Activated T-cell treated with anti-CD3 and anti-CD28 coated beads, Interleukin-2, amount 50 U/mL, for 72 hours (primary cell): ENCODE measurements around the gene KIF16B. TPM values are rescaled to one million over a fixed set of nuclear protein-coding genes. Genes with fewer than 3 reads are reported as not detected.

Source experiments
- ATAC-seq, 2 donors: fragments of 150-1000 bp; cut with Tn5 transposase; replicated peaks in 1 of 2; 2 replicates each; pipeline ENCODE4 v1.10.0; 2021; ENCODE audit warnings: moderate library complexity in 2 of 2, mild to moderate bottlenecking in 1 of 2
- DNase-seq, 2 donors: peaks; one replicate each; pipeline ENCODE4 v3.0.0; 2021 to 2022; ENCODE audit warnings: mixed read lengths in 1 of 2
- H3K27ac Mint-ChIP-seq: one replicate; pipeline ENCODE4 v1.8.0; 2022; ENCODE audit warnings: mild to moderate bottlenecking, moderate library complexity, mixed read lengths
- H3K27me3 Mint-ChIP-seq: one replicate; pipeline ENCODE4 v1.8.0; 2022; ENCODE audit warnings: low read depth, mixed read lengths
- H3K36me3 Mint-ChIP-seq, 2 donors: one replicate each; pipeline ENCODE4 v1.8.0; 2022; ENCODE audit warnings: mixed read lengths in 2 of 2, mild to moderate bottlenecking in 1 of 2; ENCODE audit not compliant: insufficient read depth in 2 of 2
- H3K4me1 Mint-ChIP-seq: one replicate; pipeline ENCODE4 v1.8.0; 2022; ENCODE audit warnings: low read depth, mixed read lengths
- H3K4me3 Mint-ChIP-seq, 2 donors: one replicate each; pipeline ENCODE4 v1.8.0; 2022; ENCODE audit warnings: mild to moderate bottlenecking in 2 of 2, mixed read lengths in 2 of 2, moderate library complexity in 2 of 2
- H3K9me3 Mint-ChIP-seq, 2 donors: one replicate each; pipeline ENCODE4 v1.8.0; 2022; ENCODE audit warnings: mixed read lengths in 2 of 2
- total RNA-seq, 2 donors: library from RNA; stranded (reverse); gene quantifications; one replicate each; pipeline ENCODE4 v1.2.3, GENCODE V29; 2022

Gene KIF16B
- total RNA-seq, 2 donors from 2014 or later = 6.0 to 7.3 TPM

DNA sequence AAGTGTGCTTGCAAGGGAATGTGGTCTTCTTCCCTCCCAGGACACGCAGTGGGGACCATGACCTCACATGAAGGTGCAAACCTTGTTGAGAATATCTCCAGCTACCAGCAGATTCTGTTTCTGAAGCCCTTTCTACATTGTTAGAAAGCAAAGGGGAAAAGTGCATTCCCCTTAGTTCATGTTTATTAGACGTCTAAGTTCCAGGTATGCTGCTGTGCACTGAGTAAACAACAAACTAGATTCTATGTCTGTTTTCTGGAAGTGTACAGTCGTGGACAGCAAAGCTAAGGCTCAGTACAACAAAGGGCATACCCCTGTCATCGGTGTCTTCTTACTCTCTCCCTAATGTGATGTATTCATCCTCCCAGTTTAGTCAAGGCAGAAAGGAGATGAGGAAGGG is 178.5 kb downstream of the KIF16B start:
- Mint-ChIP-seq H3K4me3 (no peak overlapping the region), H3K36me3 (peaks cover 1 to 2% of the 10 kb centered on the region in 2 donors), H3K27me3 (no peaks in the 10 kb centered on the region), H3K27ac (no peak overlapping the region), H3K9me3 (no peaks in the 10 kb centered on the region), H3K4me1 (no peaks in the 10 kb centered on the region)
- no peak for ATAC-seq
- no peak for DNase-seq

DNA sequence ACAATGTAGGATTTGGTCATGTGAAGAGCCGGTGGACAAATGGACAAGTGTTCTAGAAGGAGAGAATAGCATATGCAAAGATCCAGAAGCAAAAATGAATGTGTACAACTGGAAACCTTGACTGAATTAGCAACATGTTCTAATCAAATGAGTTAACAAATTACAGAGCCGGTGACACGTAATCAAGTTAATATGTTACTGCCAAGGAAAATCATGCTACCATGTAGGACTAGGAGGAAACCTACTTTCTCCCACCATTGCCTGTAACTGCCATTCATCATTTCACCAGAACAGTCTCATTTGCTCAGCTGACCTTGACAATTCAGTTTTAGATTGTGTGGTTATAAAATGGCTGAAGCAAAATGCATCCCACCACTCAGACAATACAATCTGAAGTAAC is 179.4 kb downstream of the KIF16B start:
- Mint-ChIP-seq H3K4me1 (no peaks in the 10 kb centered on the region), H3K4me3 (no peak overlapping the region), H3K27ac (no peak overlapping the region), H3K27me3 (no peaks in the 10 kb centered on the region), H3K36me3 (peaks cover 1 to 2% of the 10 kb centered on the region in 2 donors), H3K9me3 (no peaks in the 10 kb centered on the region)
- no peak for DNase-seq
- ATAC-seq = no peak

DNA sequence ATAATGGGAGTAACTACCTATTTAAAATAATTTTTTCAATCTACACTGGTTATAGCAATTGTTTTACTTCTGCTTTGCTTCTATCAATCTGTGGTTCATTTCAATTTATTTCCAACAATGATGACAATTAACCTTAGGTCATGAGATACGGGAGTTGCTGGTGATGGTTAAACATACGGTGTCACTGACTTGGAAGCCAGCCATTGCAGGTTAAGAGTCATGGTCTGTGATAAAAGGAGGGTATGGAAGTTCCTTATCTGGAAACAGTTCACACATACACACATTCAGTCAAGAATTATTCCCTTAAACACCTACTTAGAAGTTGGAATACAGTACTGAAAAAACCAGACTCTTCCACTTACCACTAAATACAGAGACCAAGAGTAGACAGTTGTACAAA is 180.0 kb downstream of the KIF16B start:
- peaks cover 1 to 2% of the 10 kb centered on the region in 2 donors for H3K36me3 Mint-ChIP-seq
- no peak for ATAC-seq
- DNase-seq = no peak
- H3K27ac Mint-ChIP-seq = no peak overlapping the region
- H3K27me3 Mint-ChIP-seq = no peaks in the 10 kb centered on the region
- no peak overlapping the region for H3K4me3 Mint-ChIP-seq
- no peaks in the 10 kb centered on the region for H3K4me1 Mint-ChIP-seq
- H3K9me3 Mint-ChIP-seq = no peaks in the 10 kb centered on the region

DNA sequence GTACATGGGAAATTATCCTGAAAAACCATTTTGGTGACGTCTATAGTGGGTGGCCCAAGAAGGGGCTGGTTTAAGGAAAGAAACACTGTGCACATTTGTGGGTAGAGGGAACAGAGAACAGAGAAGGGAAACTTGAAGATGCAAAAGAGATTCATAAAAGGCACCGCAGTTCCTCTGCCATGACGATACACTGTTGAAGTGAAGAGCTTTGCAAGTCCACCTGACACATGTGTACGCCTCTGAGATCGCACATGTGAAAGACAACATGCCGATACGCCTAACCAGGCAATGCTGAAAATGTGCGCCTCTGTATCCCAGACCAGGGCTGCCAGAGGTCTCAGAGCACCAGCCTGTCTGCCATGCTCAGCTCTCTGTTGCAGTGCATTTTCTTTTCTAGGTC is 180.9 kb downstream of the KIF16B start:
- DNase-seq (no peak), ATAC-seq (no peak)
- Mint-ChIP-seq H3K36me3 (peaks cover 1 to 2% of the 10 kb centered on the region in 2 donors), H3K27me3 (no peaks in the 10 kb centered on the region), H3K4me1 (no peaks in the 10 kb centered on the region), H3K27ac (no peak overlapping the region), H3K9me3 (no peaks in the 10 kb centered on the region), H3K4me3 (no peak overlapping the region)

DNA sequence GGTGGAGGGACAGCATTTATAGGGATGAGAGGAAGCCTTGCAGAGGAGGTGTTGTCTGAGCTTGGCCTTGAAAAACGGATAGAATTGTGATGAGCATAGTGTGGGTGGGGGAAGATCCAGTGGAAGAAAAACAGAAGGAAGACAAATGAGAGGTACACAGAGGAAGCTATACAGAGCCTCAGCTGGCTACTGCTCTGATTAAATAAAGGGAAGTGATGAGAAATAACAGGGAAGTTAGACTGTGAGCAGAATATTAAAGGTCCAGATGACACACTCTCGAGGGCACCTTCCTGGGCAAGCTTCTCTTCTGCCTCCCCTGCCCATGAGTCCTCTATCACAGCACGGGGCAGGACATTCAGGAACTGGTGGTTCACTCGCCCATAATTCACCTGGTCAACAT is 182.3 kb downstream of the KIF16B start:
- Mint-ChIP-seq H3K36me3 (peaks cover 1 to 2% of the 10 kb centered on the region in 2 donors), H3K4me1 (no peaks in the 10 kb centered on the region), H3K9me3 (no peaks in the 10 kb centered on the region), H3K27ac (no peak overlapping the region), H3K4me3 (no peak overlapping the region), H3K27me3 (no peaks in the 10 kb centered on the region)
- ATAC-seq (no peak), DNase-seq (no peak)

DNA sequence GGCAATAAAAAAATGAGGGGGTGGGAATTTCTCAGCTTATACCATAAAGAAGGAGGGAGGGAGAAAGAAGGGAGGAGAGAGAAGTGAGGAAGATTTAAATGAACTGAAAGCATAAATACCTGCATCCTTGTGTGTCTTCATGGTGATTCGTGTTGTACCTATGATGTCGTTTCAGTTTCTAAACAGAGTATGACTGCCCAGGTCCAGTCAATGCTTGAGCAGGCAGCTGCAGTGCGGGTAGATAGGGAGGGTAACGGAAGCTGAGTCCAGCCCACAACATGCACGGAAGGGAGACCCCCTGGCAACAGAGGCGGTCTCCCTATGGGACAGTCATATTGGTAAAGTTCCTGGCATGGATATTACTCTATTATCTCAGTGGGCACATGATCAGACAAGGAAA is 184.5 kb downstream of the KIF16B start:
- no peak for DNase-seq
- H3K9me3 Mint-ChIP-seq = no peaks in the 10 kb centered on the region
- no peak overlapping the region for H3K4me3 Mint-ChIP-seq
- H3K27ac Mint-ChIP-seq = no peak overlapping the region
- no peaks in the 10 kb centered on the region for H3K27me3 Mint-ChIP-seq
- H3K4me1 Mint-ChIP-seq = no peaks in the 10 kb centered on the region
- ATAC-seq = no peak
- peaks cover 1 to 2% of the 10 kb centered on the region in 2 donors for H3K36me3 Mint-ChIP-seq

DNA sequence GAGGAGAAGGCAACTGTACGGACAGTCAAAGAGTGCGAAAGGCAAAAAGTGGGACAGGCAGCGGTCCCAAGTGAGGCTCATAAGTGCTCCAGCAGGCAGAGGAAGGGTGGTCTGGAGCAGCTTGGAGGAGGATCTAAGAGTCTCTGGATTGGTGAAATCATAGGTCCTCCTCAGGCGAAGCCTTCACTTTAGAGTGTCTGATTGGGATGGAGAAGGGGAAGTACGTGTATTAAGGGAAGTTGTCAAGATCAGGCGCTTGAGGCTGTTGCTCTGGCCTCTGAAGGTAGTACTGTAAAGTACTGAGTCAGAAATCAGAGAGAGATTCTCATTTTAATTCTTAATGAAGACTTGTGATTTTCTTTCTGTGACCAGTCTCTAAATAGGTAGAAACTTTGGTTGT is 185.6 kb downstream of the KIF16B start:
- DNase-seq (no peak), ATAC-seq (no peak)
- Mint-ChIP-seq H3K4me1 (no peaks in the 10 kb centered on the region), H3K4me3 (no peak overlapping the region), H3K27ac (no peak overlapping the region), H3K36me3 (peaks cover 1 to 2% of the 10 kb centered on the region in 2 donors), H3K9me3 (no peaks in the 10 kb centered on the region), H3K27me3 (no peaks in the 10 kb centered on the region)

DNA sequence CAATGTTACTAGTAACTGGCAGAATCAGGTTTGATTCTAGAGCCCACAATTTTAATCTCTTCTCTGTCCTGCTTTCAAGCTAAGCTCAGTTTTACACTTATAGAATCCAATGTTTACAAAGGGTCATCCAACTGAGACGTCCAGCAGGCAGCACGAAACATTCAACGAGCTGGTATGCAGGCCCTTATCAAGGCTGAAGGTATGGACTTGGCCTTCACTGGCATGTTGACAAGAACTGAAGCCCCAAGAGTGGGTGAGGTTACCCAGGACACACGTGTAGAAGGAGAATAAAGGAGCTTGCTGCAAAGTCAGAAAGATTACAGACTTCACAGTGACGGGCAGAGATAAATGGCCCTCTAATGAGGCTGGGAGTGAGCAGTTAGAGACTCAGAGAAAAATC is 187.4 kb downstream of the KIF16B start:
- Mint-ChIP-seq H3K4me1 (no peaks in the 10 kb centered on the region), H3K9me3 (no peaks in the 10 kb centered on the region), H3K4me3 (no peak overlapping the region), H3K27ac (no peak overlapping the region), H3K36me3 (peaks cover 0 to 2% of the 10 kb centered on the region in 2 donors), H3K27me3 (no peaks in the 10 kb centered on the region)
- DNase-seq = no peak
- no peak for ATAC-seq

DNA sequence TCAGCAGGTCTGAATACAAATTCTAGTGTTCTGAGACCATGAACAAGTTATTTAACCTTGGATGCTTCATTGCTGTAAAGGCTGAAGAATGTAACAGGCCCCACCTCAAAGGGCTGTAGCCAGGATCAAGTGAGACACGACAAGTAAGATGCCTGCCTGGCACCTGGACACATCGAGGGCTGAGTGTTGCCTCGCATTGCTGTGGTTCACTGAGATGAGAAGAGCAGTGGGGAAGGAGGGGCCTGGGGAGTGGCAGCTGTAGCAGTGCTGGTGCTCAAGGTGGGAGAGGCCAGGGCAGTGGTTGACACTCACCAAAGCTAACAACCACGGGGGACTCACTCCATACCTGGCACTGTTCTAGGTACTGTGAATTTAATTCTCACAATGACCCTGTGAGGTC is 187.8 kb downstream of the KIF16B start:
- H3K27ac Mint-ChIP-seq = no peak overlapping the region
- no peak overlapping the region for H3K4me3 Mint-ChIP-seq
- H3K27me3 Mint-ChIP-seq = no peaks in the 10 kb centered on the region
- no peak for ATAC-seq
- no peaks in the 10 kb centered on the region for H3K9me3 Mint-ChIP-seq
- DNase-seq = no peak
- no peaks in the 10 kb centered on the region for H3K4me1 Mint-ChIP-seq
- no peaks in the 10 kb centered on the region for H3K36me3 Mint-ChIP-seq

DNA sequence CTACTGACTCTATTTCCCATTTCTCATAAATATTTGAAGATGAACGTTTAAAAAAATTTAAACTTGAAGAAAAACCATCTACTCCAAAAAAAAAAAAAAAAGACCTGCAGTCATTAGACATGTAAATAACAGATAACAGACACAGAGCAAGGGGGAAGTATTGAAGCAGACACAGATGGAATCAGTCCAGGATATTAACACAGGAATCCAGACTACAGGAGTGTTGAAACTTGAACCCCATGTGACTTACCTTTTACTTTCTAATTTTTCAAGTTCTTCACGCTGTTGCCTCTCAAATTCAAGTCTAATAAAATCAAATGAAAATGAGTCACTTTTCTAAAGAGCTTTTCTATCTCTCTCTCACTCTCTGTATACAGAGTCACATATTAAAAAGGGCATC is 191.8 kb downstream of the KIF16B start:
- ATAC-seq = no peak
- Mint-ChIP-seq H3K27ac (no peak overlapping the region), H3K4me3 (no peak overlapping the region), H3K27me3 (no peaks in the 10 kb centered on the region), H3K36me3 (peaks cover 5 to 10% of the 10 kb centered on the region in 2 donors), H3K4me1 (no peaks in the 10 kb centered on the region), H3K9me3 (no peaks in the 10 kb centered on the region)
- DNase-seq = no peak

DNA sequence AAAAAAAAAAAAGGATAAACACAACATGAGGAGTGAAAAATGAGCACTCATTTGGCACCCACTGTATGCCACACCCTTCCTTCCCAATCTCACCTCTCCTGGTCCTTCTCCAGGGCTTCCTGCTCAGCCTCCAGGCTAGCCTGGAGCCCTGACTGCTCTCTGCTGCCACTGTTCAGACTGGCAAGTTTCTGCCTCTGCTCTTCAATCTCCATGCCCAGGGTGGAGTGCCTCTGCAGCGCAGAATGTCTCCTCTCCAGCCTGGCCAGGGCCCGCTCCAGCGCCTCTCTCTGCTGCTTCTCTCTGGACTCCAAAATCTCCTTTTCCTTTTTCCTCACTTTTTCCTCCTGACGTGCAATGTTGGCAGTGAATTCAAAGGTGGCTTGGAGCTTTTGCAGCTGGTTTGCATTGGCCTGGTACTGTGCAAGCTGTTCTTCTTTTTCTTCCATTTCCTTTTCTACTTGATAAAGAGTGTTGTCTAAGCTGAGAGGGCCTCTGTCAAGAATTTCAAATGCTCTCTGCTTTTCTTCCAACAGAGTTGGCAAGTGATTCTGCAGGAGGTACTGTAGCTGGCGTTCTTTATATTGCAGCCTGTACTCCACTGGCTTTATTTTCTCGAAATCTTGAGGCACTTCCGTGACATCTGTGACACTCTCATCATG is 194.4 kb downstream of the KIF16B start:
- Mint-ChIP-seq H3K9me3 (no peaks in the 10 kb centered on the region), H3K27me3 (no peaks in the 10 kb centered on the region), H3K36me3 (peaks cover 5 to 11% of the 10 kb centered on the region in 2 donors), H3K4me1 (no peaks in the 10 kb centered on the region), H3K27ac (no peak overlapping the region), H3K4me3 (no peak overlapping the region)
- ATAC-seq = no peak
- DNase-seq = no peak

DNA sequence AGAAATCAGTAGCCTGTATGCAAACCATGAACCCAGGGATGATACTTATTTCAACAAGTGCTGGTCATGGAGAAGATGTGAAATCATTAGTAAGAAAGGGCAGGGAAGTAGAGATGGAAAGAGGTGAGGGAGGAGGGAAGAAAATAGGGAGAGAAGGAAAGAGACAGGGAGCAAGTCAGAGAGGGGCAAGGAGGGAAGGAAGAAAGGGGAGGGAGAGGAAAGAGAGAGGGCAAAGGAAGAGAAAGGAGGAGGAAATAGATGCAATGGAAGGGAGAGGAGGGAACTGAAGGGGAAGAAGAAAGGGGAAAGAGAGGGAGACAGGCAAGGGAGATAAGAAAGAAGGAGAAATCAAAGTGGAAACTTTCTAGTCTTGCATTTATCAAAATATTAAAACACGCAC is 195.1 kb downstream of the KIF16B start:
- H3K36me3 Mint-ChIP-seq = peaks cover 7 to 11% of the 10 kb centered on the region in 2 donors
- H3K27ac Mint-ChIP-seq = no peak overlapping the region
- no peaks in the 10 kb centered on the region for H3K9me3 Mint-ChIP-seq
- no peak overlapping the region for H3K4me3 Mint-ChIP-seq
- ATAC-seq = no peak
- DNase-seq = no peak
- H3K27me3 Mint-ChIP-seq = no peaks in the 10 kb centered on the region
- H3K4me1 Mint-ChIP-seq = no peaks in the 10 kb centered on the region

DNA sequence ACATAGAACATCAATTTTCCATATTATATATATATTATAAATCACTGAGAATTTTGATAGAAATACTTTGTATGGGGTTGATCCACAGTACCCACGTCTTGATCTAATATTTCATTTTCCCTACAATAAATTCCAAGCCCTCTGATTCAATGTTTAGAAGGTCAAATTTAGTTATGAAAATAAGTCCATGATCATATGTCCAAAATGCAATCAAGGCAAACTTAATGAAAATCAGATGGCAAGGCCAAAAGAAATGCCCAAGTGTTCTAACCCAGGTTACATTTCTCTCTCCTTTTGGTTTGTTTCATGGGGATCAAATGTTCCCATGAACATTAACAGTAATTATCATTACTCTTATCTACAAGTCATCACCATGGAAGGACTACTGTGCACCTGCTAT is 203.8 kb downstream of the KIF16B start:
- no peak for DNase-seq
- Mint-ChIP-seq H3K4me1 (no peaks in the 10 kb centered on the region), H3K9me3 (no peaks in the 10 kb centered on the region)

DNA sequence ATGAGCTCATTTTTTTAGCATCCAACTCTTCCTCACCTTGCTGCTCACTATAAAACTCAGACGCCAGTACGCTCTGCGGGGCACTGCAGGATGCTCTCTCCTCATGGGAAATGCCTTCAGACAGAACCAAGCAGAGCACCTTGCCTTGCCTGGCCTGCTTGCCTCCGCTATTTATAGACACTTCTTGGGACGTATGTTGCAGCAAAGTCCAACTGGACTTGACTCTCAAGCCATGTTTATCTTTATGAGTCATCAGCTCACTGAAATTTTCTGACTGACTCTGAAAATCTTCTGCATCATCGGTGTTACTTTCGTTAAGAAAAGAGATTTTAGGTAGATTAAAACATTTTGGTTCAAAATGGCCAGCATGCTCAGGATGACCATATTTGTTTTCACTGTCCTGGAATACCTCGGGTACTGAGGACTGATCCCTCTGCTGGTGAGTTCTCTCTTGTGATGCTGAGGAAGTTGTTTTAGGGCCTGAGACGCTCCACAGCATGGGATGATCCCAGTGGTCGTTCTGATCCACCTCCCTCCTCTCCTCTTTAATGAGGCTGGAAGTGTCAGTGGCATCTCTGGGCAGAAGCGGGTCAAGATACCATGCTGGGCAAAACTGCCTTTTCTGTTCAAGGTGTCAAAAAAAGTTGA is 204.5 kb downstream of the KIF16B start:
- Mint-ChIP-seq H3K27ac (no peak overlapping the region), H3K4me3 (no peak overlapping the region), H3K4me1 (no peaks in the 10 kb centered on the region), H3K9me3 (no peaks in the 10 kb centered on the region), H3K27me3 (no peaks in the 10 kb centered on the region), H3K36me3 (peaks cover 5 to 6% of the 10 kb centered on the region in 2 donors)
- DNase-seq (no peak), ATAC-seq (no peak)

More for the DNA sequence above, 203.8 kb downstream of the KIF16B start:
- H3K36me3 Mint-ChIP-seq = peaks cover 5 to 8% of the 10 kb centered on the region in 2 donors
- no peak for ATAC-seq
- H3K27ac Mint-ChIP-seq = no peak overlapping the region
- no peaks in the 10 kb centered on the region for H3K27me3 Mint-ChIP-seq
- no peak overlapping the region for H3K4me3 Mint-ChIP-seq
